GF-D8 (cell line): Measurements from ENCODE around the gene KLHL35.
"Not testable (repeated sequence)": the region's sequence is repeated elsewhere in the genome, so short reads cannot be mapped to it uniquely, and the experiment has no call there.

Experiments used
- DNase-seq: peaks from one replicate; lab custom pipeline; 2025; lab: John Stamatoyannopoulos, UW

KLHL35 gene

GRCh38 chr11:75389925-75390324, 43.1 kb downstream of the KLHL35 start:
- DNase-seq = no peak

- DNase-seq = no peak
Measured at GRCh38 chr11:75389276-75389605, 43.8 kb downstream of the KLHL35 start.

GRCh38 chr11:75388386-75389275, 44.4 kb downstream of the KLHL35 start:
- peak; percentile 23 for DNase-seq

GRCh38 chr11:75387736-75388294, 45.2 kb downstream of the KLHL35 start:
- DNase-seq = no peak

- no peak for DNase-seq
Measured at GRCh38 chr11:75386942-75387630, 45.9 kb downstream of the KLHL35 start.

DNA sequence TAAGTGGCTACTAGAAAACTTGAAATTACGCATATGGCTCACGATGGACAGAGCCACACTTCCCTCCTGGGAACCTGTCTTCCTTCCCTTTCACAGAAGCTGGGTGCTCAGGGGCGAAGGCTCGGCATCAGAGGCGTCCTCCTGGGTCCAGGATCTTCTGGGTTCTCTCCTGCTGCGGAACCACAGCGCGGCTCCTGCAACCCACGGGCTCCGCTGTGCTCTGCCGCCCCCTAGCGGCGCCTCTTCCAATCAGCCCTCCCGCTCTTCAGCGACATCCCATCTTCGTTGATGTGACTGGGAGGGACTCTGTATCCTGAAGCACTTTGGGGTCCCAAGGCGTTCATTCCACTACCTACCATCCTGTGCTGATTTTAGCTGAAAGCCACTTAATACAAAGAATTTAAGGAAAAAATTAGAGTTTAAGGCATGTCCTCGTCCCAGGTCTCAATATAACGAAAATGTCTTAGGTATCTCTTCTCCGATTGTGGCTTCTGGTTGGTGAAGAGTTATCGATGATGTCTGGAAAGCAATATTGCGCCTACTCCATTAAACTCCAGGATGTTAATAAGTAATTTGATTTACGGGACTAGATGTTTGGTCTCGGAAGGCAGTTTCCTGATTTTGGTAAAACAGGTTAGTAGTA, 48.4 kb downstream of the KLHL35 start:
- DNase-seq = peak; percentile 9

DNA sequence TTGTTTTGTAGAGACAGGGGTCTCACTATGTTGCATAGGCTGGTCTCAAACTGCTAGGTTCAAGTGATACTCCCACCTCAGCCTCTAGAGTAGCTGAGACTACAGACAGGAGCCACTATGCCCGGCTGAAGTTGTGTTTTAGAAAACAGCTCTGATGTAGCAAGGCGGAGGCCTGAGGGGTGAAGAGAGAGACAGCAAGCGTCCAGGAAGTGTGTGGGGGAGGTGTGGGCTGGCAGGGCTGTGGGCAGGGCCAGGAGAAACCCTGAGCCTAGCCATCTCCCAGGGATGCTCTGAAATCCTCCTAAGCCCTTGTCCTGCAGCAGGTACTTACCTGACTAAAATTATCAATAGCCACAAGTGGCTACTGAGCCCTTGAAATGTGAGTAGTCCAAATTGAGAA, 49.8 kb downstream of the KLHL35 start:
- DNase-seq = peak; percentile 63

- DNase-seq = peak; percentile 34
Measured at GRCh38 chr11:75380716-75381420, 52.1 kb downstream of the KLHL35 start.

DNA sequence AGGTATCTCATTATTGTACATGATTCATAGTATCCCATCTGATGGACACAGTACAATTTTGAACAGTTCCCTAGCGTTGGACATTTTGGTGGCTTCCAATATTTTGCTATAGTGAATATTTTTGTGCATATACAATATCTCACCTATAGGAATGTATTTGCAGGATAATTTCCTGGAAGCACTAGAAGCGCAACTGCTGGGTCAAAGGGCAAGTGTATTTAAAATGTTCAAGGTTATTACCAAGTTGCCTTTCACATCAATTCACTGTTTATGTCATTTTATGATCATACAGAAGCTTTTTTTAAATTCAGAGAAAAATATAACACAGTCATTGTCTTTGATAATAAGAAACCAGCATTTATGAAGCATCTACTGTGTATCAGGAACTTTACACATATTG, 52.8 kb downstream of the KLHL35 start:
- DNase-seq = no peak

GRCh38 chr11:75378776-75379175, 54.2 kb downstream of the KLHL35 start:
- DNase-seq = not testable (repeated sequence)

GRCh38 chr11:75376175-75376574, 56.8 kb downstream of the KLHL35 start:
- no peak for DNase-seq

DNA sequence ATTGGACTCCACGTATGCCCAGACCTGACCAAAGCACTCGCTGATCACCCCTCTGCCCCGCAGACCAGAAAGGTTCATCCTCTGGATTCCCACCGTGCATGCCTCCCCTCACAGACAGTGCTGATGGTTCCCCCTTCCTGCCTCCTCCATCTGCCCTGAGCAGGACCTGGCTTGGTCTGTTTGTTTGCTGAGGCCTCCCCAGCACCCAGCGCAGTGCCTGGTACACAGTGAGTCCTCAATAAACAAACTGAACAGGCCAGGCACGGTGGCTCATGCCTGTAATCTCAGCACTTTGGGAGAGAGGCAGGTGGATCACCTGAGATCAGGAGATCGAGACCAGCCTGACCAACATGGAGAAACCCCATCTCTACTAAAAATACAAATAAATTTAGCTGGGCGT, 57.4 kb downstream of the KLHL35 start:
- DNase-seq = no peak

DNA sequence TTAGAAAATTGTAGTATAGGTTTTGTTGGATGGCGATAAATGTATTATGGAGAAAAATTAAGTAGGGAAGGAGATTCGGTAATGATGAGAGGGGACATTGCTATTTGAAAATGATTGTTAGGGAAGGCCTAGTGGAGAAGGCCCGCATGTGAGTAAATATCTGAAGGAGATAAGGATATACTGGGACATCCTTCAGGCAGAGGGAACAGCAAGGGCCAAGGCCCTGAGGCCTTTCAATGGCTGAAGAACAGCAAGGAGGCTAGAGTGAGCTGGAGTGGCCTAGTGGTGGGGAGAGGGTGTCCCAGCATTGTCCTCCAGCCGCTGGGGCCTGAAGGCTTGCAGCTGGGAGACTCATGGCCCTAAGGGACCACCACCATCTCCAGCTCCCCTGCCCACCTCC, 58.4 kb downstream of the KLHL35 start:
- no peak for DNase-seq

DNA sequence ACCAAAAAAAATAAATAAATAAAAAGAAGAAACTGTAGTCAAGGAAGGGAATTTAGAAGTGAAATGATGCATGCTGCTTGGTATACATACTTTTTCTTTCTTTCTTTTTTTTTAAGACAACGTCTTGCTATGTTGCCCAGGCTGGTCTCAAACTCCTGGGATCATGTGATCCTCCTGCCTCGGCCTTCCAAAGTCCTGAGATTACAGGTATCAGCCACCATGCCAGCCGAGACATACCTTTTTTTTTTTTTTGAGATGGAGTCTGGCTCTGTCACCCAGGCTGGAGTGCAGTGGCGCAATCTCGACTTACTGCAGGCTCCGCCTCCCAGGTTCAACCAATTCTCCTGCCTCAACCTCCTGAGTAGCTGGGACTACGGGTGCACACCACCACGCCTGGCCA, 59.8 kb downstream of the KLHL35 start:
- no peak for DNase-seq
